SK-N-SH treated with all-trans-retinoic acid at 6 μM for 48 hours (cell line): ENCODE data around the gene PROK1.

Experiments
- ATAC-seq: fragments of 200-7000 bp; cut with Tn5 transposase; 3 replicates; pipeline ENCODE4 v1.9.1; 2020; ENCODE audit warnings: mild to moderate bottlenecking, moderate library complexity
- ARNTL ChIP-seq: fragments of 450-650 bp; formaldehyde crosslinking; IDR thresholded peaks from 2 replicates; pipeline ENCODE4 v1.5.0; 2020; ENCODE audit warnings: low read depth, mild to moderate bottlenecking, moderate library complexity, borderline replicate concordance
- BACH2 ChIP-seq: fragments of 250-450 bp; sonication (Bioruptor Pico); IDR thresholded peaks from 2 replicates; pipeline ENCODE4 v1.9.0; 2021; ENCODE audit warnings: mild to moderate bottlenecking, borderline replicate concordance
- CSDC2 ChIP-seq: fragments of 250-450 bp; sonication (Bioruptor Pico); IDR thresholded peaks from 2 replicates; pipeline ENCODE4 v1.5.0; 2020; ENCODE audit warnings: mild to moderate bottlenecking, moderate library complexity
- ESRRG ChIP-seq: fragments of 250-450 bp; sonication (Bioruptor Pico); IDR thresholded peaks from 2 replicates; pipeline ENCODE4 v1.6.1; 2021; ENCODE audit warnings: mild to moderate bottlenecking
- ISL1 ChIP-seq: fragments of 250-450 bp; sonication (Bioruptor Pico); IDR thresholded peaks from 2 replicates; pipeline ENCODE4 v2.1.2; 2022; ENCODE audit warnings: mild to moderate bottlenecking, moderate library complexity
- OSR1 ChIP-seq: fragments of 250-450 bp; sonication (Bioruptor Pico); IDR thresholded peaks from 2 replicates; pipeline ENCODE4 v1.8.0; 2022; ENCODE audit warnings: moderate library complexity, mild to moderate bottlenecking, inconsistent platforms
- PPARA ChIP-seq: fragments of 250-450 bp; sonication (Bioruptor Pico); IDR thresholded peaks from 2 replicates; pipeline ENCODE4 v1.5.0; 2020; ENCODE audit warnings: mild to moderate bottlenecking, borderline replicate concordance
- RARB ChIP-seq: fragments of 250-450 bp; sonication (Bioruptor Pico); IDR thresholded peaks from 2 replicates; pipeline ENCODE4 v1.8.0; 2021; ENCODE audit warnings: mild to moderate bottlenecking, moderate library complexity
- SNAI2 ChIP-seq: fragments of 250-450 bp; sonication (Bioruptor Pico); IDR thresholded peaks from 2 replicates; pipeline ENCODE4 v1.5.0; 2020; ENCODE audit warnings: mild to moderate bottlenecking, moderate library complexity
- TCF4 ChIP-seq: fragments of 250-450 bp; sonication (Bioruptor Pico); IDR thresholded peaks from 2 replicates; pipeline ENCODE4 v1.8.0; 2021; ENCODE audit warnings: mild to moderate bottlenecking, moderate library complexity, borderline replicate concordance
- TOX ChIP-seq: fragments of 250-450 bp; sonication (Bioruptor Pico); IDR thresholded peaks from 2 replicates; pipeline ENCODE4 v1.8.0; 2021; ENCODE audit warnings: mild to moderate bottlenecking, moderate library complexity, borderline replicate concordance
- TSHZ2 ChIP-seq: fragments of 250-450 bp; sonication (Bioruptor Pico); IDR thresholded peaks from 2 replicates; pipeline ENCODE4 v1.5.0; 2020; ENCODE audit warnings: mild to moderate bottlenecking, moderate library complexity
- ZC3H10 ChIP-seq: fragments of 250-450 bp; sonication (Bioruptor Pico); IDR thresholded peaks from 2 replicates; pipeline ENCODE4 v1.5.1; 2021; ENCODE audit warnings: mild to moderate bottlenecking, moderate library complexity
- ZFP3 ChIP-seq: fragments of 250-450 bp; sonication (Bioruptor Pico); IDR thresholded peaks from 2 replicates; pipeline ENCODE4 v1.5.0; 2020; ENCODE audit warnings: mild to moderate bottlenecking, moderate library complexity
- ZNF565 ChIP-seq: fragments of 450-650 bp; formaldehyde crosslinking; conservative IDR thresholded peaks from 2 replicates; pipeline ENCODE4 v1.5.0; 2020; ENCODE audit warnings: low read depth, mild to moderate bottlenecking, moderate library complexity
- ZNF70 ChIP-seq: fragments of 450-650 bp; formaldehyde crosslinking; IDR thresholded peaks from 2 replicates; pipeline ENCODE4 v1.5.0; 2020; ENCODE audit warnings: mild to moderate bottlenecking, moderate library complexity
- ZNF8 ChIP-seq: fragments of 450-650 bp; formaldehyde crosslinking; IDR thresholded peaks from 2 replicates; pipeline ENCODE4 v1.5.0; 2020; ENCODE audit warnings: mild to moderate bottlenecking, moderate library complexity
- TF ChIP-seq, protein P1 (sequence below): fragments of 250-450 bp; sonication (Bioruptor Pico); IDR thresholded peaks from 2 replicates; pipeline ENCODE4 v1.5.1; 2020; ENCODE audit warnings: low read depth, mild to moderate bottlenecking, moderate library complexity
- TF ChIP-seq, protein P2 (sequence below): fragments of 250-450 bp; sonication (Bioruptor Pico); IDR thresholded peaks from 2 replicates; pipeline ENCODE4 v1.5.1; 2021; ENCODE audit warnings: mild to moderate bottlenecking, moderate library complexity
- TF ChIP-seq, protein P3 (sequence below): fragments of 250-450 bp; sonication (Bioruptor Pico); IDR thresholded peaks from 2 replicates; pipeline ENCODE4 v1.8.0; 2020; ENCODE audit warnings: mild to moderate bottlenecking, moderate library complexity, borderline replicate concordance
- TF ChIP-seq, protein P4 (sequence below): fragments of 250-450 bp; sonication (Bioruptor Pico); IDR thresholded peaks from 2 replicates; pipeline ENCODE4 v1.8.0; 2021; ENCODE audit warnings: low read depth, mild to moderate bottlenecking, moderate library complexity, borderline replicate concordance

Gene PROK1

GRCh38 chr1:110440877-110441276 is 10.1 kb upstream of the PROK1 start (continued):
- TF ChIP-seq, protein P1, sequence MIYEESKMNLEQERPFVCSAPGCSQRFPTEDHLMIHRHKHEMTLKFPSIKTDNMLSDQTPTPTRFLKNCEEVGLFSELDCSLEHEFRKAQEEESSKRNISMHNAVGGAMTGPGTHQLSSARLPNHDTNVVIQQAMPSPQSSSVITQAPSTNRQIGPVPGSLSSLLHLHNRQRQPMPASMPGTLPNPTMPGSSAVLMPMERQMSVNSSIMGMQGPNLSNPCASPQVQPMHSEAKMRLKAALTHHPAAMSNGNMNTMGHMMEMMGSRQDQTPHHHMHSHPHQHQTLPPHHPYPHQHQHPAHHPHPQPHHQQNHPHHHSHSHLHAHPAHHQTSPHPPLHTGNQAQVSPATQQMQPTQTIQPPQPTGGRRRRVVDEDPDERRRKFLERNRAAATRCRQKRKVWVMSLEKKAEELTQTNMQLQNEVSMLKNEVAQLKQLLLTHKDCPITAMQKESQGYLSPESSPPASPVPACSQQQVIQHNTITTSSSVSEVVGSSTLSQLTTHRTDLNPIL (CRISPR knock-in tag), result no peak
- no peak for TF ChIP-seq PPARA (CRISPR knock-in tag)
- no peak for TF ChIP-seq TCF4
- no peak for TF ChIP-seq CSDC2 (CRISPR knock-in tag)
- TF ChIP-seq ARNTL (CRISPR knock-in tag), result no peak
- TF ChIP-seq ZNF565 (CRISPR knock-in tag), result no peak
- no peak for TF ChIP-seq ZFP3
- no peak for TF ChIP-seq BACH2 (CRISPR knock-in tag)
- TF ChIP-seq SNAI2 (CRISPR knock-in tag), result no peak
- TF ChIP-seq ZNF8 (CRISPR knock-in tag), result no peak
- TF ChIP-seq ISL1 (CRISPR knock-in tag), result no peak
- TF ChIP-seq ZNF70, result no peak
- TF ChIP-seq, all 23 proteins: peak for 0

GRCh38 chr1:110441888-110442287 is 9.1 kb upstream of the PROK1 start:
- no peak for TF ChIP-seq TCF4
- TF ChIP-seq, protein P2, sequence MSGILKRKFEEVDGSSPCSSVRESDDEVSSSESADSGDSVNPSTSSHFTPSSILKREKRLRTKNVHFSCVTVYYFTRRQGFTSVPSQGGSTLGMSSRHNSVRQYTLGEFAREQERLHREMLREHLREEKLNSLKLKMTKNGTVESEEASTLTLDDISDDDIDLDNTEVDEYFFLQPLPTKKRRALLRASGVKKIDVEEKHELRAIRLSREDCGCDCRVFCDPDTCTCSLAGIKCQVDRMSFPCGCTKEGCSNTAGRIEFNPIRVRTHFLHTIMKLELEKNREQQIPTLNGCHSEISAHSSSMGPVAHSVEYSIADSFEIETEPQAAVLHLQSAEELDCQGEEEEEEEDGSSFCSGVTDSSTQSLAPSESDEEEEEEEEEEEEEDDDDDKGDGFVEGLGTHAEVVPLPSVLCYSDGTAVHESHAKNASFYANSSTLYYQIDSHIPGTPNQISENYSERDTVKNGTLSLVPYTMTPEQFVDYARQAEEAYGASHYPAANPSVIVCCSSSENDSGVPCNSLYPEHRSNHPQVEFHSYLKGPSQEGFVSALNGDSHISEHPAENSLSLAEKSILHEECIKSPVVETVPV (CRISPR knock-in tag), result no peak
- TF ChIP-seq RARB (CRISPR knock-in tag), result no peak
- TF ChIP-seq ZNF70, result no peak
- TF ChIP-seq ESRRG (CRISPR knock-in tag), result no peak
- TF ChIP-seq ZC3H10, result no peak
- TF ChIP-seq, protein P1 (CRISPR knock-in tag), result no peak
- no peak for TF ChIP-seq ISL1 (CRISPR knock-in tag)
- no peak for TF ChIP-seq TOX (CRISPR knock-in tag)
- TF ChIP-seq OSR1 (CRISPR knock-in tag), result no peak
- no peak for TF ChIP-seq ARNTL (CRISPR knock-in tag)
- no peak for TF ChIP-seq ZNF565 (CRISPR knock-in tag)
- no peak for TF ChIP-seq ZNF8 (CRISPR knock-in tag)
- no peak for TF ChIP-seq TSHZ2 (CRISPR knock-in tag)
- TF ChIP-seq SNAI2 (CRISPR knock-in tag), result no peak
- TF ChIP-seq BACH2 (CRISPR knock-in tag), result no peak
- no peak for ATAC-seq

DNA sequence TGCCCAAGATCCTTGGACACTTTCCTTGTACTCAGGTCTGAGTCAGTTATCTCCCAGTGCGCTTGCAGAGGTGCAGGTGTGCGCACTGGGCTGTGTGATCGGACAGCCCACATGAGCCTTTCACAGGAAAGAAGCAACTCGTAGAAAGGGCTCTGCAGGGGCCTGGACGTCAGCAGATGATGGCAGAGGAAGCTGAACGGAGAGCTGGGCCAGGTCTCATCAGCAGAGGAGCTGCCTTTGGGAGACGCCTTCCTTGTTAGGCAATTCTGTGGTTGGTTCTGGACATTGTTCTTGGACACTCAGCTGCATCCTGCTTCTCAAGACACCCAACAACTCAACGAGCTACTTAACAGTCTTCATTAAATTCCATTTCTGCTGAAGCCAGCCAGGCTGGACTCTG is 7.5 kb upstream of the PROK1 start:
- ATAC-seq, result no peak
- TF ChIP-seq TSHZ2 (CRISPR knock-in tag) (no peak), ZNF70 (no peak), RARB (CRISPR knock-in tag) (no peak), ARNTL (CRISPR knock-in tag) (no peak), PPARA (CRISPR knock-in tag) (no peak), ISL1 (CRISPR knock-in tag) (no peak)
- TF ChIP-seq, protein P3, sequence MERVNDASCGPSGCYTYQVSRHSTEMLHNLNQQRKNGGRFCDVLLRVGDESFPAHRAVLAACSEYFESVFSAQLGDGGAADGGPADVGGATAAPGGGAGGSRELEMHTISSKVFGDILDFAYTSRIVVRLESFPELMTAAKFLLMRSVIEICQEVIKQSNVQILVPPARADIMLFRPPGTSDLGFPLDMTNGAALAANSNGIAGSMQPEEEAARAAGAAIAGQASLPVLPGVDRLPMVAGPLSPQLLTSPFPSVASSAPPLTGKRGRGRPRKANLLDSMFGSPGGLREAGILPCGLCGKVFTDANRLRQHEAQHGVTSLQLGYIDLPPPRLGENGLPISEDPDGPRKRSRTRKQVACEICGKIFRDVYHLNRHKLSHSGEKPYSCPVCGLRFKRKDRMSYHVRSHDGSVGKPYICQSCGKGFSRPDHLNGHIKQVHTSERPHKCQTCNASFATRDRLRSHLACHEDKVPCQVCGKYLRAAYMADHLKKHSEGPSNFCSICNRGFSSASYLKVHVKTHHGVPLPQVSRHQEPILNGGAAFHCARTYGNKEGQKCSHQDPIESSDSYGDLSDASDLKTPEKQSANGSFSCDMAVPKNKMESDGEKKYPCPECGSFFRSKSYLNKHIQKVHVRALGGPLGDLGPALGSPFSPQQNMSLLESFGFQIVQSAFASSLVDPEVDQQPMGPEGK (CRISPR knock-in tag), result no peak
- TF ChIP-seq, protein P1 (CRISPR knock-in tag), result no peak
- TF ChIP-seq, protein P4, sequence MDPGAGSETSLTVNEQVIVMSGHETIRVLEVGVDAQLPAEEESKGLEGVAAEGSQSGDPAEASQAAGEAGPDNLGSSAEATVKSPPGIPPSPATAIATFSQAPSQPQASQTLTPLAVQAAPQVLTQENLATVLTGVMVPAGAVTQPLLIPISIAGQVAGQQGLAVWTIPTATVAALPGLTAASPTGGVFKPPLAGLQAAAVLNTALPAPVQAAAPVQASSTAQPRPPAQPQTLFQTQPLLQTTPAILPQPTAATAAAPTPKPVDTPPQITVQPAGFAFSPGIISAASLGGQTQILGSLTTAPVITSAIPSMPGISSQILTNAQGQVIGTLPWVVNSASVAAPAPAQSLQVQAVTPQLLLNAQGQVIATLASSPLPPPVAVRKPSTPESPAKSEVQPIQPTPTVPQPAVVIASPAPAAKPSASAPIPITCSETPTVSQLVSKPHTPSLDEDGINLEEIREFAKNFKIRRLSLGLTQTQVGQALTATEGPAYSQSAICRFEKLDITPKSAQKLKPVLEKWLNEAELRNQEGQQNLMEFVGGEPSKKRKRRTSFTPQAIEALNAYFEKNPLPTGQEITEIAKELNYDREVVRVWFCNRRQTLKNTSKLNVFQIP (CRISPR knock-in tag), result no peak
